Erythroblast (primary cell): Measurements from ENCODE around the gene CRACDL.
"Not testable (repeated sequence)": the region's sequence is repeated elsewhere in the genome, so short reads cannot be mapped to it uniquely, and the experiment has no call there.

Experiments used
- DNase-seq, 2 experiments: peaks; one replicate each; lab custom pipeline; 2025; lab: John Stamatoyannopoulos, UW
- GATA1 ChIP-seq: IDR thresholded peaks from 2 replicates; pipeline ENCODE4 v1.6.1; 2011; ENCODE audit warnings: low read depth, mild to moderate bottlenecking, control low read depth, low read length, moderate library complexity
- POLR2A ChIP-seq: IDR thresholded peaks from 2 replicates; pipeline ENCODE4 v1.6.1; 2011; ENCODE audit warnings: mild to moderate bottlenecking, low read length

Gene CRACDL

GRCh38 chr2:98880266-98881152, 55.5 kb downstream of the CRACDL start:
- DNase-seq: no peak
- no peak for TF ChIP-seq GATA1
- TF ChIP-seq POLR2A: no peak

- DNase-seq: not testable (repeated sequence)
These were observed 58.4 kb downstream of the CRACDL start for GRCh38 chr2:98877658-98878057.

- DNase-seq: no peak
- no peak for TF ChIP-seq POLR2A
- TF ChIP-seq GATA1: no peak
These were observed 59.3 kb downstream of the CRACDL start for GRCh38 chr2:98876741-98877140.

- TF ChIP-seq GATA1: no peak
- no peak for TF ChIP-seq POLR2A
- no peak for DNase-seq
These were observed 60.3 kb downstream of the CRACDL start for GRCh38 chr2:98875746-98876145.

- no peak for TF ChIP-seq POLR2A
- TF ChIP-seq GATA1: no peak
- DNase-seq: no peak
These were observed 60.8 kb downstream of the CRACDL start for GRCh38 chr2:98875081-98875728.

- DNase-seq: no peak
These were observed 61.8 kb downstream of the CRACDL start for GRCh38 chr2:98874186-98874689.

GRCh38 chr2:98872526-98872925, 63.5 kb downstream of the CRACDL start:
- no peak for TF ChIP-seq GATA1
- TF ChIP-seq POLR2A: no peak

More at GRCh38 chr2:98874186-98874689, 61.8 kb downstream of the CRACDL start:
- TF ChIP-seq GATA1 (no peak), POLR2A (no peak)

GRCh38 chr2:98871506-98871905, 64.5 kb downstream of the CRACDL start:
- DNase-seq: no peak
- TF ChIP-seq POLR2A (no peak), GATA1 (no peak)

More at GRCh38 chr2:98872526-98872925, 63.5 kb downstream of the CRACDL start:
- no peak for DNase-seq

- no peak for TF ChIP-seq POLR2A
- no peak for TF ChIP-seq GATA1
These were observed 65.4 kb downstream of the CRACDL start for GRCh38 chr2:98870516-98871158.

GRCh38 chr2:98869870-98870269, 66.2 kb downstream of the CRACDL start:
- TF ChIP-seq POLR2A (no peak), GATA1 (no peak)
- DNase-seq: no peak

More at GRCh38 chr2:98870516-98871158, 65.4 kb downstream of the CRACDL start:
- no peak for DNase-seq

- DNase-seq: no peak
- no peak for TF ChIP-seq POLR2A
- TF ChIP-seq GATA1: no peak
These were observed 66.8 kb downstream of the CRACDL start for GRCh38 chr2:98869272-98869641.

- no peak for DNase-seq
- TF ChIP-seq POLR2A (no peak), GATA1 (no peak)
These were observed 67.3 kb downstream of the CRACDL start for GRCh38 chr2:98868548-98869271.
